ENCODE data around the gene VPS26B.
"Not testable (repeated sequence)": the region's sequence is repeated elsewhere in the genome, so short reads cannot be mapped to it uniquely, and the experiment has no call there.

Gene VPS26B

DNA sequence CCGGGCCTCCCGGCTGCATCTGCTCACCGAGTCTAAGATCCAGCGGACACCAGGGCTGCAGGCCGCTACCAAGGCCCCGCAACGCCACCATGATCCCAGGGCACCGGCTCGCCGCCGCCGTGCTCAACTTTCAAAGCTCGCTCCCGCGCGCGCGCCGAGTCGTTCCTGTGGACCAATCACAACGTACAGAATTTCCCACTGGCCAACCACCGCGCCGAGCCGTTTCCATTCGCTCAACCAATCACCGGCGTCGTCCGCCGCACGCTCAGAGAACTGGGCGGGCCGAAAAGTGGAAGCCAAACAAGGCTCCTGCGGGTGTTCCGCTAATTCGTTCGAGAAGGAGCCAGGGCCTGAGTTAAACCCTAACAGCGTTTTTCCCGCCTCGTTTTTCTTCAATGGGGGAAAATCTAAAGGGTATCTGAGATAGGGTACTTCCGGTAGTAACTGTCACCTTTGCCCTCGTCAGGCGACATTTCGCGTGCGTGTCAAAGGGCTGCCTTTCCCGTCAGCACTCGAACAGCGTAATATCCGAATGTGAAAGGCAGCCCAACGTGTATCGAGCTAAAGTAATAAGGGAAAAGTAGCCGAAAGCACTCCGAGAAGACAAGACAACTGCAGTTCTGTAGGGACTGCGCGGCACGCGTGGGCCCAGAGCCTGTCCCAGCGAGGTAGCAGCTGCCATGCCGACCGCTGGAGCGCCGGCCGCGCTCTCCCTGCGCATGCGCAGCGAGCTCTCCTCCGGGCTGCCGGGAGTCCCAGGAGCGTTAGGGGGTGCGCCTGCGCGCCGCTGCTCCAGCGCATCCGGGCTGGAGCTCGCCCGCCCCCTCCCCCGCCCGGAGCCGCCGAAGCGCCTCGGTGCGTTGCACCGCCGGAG, at the start of gene VPS26B, which contains the start of gene NCAPD3:
TSS of gene VPS26B (plus strand) at position 836 of the 874 bp plus-strand sequence. CDS start 452 bp downstream, outside the sequence.
TSS of gene NCAPD3 (minus strand) at position 132 of the 874 bp plus-strand sequence. CDS start at position 91, 41 bp downstream.
- DNase-seq, result peak; percentile 89

DNA sequence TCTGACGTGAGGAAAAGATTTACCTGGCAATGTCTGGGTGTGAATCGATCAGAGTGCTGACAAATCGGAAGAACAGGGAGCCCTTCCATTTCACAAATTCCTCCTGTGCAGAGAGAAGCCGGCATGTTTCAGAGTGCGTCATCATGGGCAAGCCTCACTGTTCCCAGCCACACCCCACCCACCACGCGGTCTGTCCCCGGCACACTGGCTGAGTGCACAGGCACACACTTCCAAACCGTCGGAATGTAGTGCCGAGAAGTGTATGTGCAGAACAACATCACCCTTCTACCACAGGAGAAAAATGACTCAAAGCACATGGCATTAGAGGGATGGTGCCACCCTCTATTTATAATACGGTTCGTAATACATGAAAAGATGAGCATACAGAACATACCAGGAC, 48.2 kb upstream of the VPS26B start:
- DNase-seq, result no peak

DNA sequence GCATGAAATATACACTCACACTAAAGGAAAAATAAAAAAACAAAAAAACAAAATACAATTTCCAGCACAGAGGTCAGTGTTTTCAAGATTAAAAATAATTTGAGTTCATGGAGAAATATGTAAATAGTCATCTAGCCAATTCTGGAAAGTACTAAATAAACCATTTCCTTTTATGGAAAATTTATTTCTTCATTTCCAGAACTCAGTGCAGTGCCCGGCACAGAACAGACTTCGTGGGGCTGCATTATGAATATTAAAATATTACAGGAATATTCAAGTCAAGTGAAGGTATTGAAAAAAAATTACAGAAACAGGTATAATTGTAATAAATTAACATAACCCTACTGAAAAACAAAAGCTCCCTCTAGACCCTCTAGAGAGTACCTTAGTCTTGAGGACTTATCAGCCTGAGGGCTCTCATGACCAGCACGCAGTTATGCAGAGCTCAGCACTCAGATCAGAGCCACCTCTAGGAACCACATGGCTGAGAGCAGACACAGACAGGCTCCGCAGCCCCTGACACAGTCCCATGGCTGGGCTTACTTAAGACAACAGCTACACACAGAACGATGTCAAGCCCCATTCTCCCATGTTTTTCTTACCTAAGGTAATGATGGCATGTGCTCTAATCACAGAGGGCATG, 46.3 kb upstream of the VPS26B start:
- no peak for DNase-seq

DNA sequence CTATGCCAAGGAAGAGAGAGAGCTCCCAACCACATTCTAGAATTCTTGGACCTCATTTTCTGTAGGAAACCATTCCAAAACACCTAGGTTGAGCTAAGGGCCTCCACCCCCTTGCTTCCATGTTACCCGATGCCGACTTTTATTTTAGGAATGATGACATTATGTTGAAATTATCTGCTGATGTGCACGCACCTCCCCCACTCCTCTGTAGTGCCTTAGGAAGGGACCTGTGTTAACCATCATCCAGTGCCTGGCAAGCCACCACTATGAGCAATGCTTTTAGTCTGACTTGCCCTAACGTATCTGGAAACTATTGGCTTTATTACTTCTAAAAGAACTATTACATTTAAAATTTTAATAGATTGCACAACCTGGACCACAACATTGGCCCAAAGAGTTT, 42.8 kb upstream of the VPS26B start:
- no peak for DNase-seq

DNA sequence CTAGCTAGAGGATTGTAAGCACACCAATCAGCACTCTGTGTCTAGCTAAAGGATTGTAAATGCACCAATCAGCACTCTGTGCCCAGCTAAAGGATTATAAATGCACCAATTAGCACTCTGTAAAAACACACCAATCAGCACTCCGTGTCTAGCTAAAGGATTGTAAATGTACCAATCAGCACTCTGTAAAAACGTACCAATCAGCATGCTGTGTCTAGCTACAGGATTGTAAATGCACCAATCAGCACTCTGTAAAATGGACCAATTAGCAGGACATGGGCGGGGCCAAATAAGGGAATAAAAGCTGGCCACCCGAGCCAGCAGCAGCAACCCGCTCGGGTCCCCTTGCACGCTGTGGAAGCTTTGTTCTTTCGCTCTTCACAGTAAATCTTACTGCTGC, 36.4 kb upstream of the VPS26B start:
- DNase-seq, result not testable (repeated sequence)

DNA sequence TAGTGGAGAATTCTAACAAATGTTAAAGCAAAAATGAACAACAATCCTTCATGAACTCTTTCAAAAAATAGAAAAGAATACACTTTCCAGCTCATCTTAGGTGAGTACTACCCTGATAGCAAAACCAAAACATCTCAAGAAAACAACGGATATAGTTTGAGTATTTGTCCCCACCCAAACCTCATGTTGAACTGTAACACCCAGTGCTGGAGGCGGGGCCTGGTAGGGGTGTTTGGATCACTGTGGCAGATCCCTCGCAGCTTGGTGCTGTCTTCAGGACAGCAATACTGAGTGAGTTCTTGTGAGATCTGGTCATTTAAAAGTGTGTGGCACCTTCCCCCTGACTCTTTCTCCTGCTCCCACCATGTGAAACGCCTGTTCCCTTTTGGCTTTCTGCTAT, 27.7 kb upstream of the VPS26B start:
- no peak for DNase-seq

DNA sequence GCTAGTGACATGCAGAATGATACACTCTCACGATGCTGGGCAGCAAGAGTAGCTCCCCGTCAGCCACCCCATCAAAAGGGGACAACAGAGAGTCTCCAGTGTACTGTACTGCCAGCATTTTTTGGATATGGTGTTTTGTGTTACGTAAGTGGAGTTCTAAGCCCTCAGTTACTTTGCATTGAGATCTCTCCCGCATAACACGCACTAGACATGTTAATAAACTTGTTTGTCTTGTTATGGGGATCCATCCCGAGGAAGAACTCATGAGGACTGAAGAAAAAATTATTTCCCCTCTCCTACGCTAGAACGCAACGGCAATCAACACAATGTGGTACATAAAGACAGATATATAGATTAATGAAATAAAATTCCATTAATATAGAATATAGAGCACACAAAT, 24.9 kb upstream of the VPS26B start:
- DNase-seq, result no peak

DNA sequence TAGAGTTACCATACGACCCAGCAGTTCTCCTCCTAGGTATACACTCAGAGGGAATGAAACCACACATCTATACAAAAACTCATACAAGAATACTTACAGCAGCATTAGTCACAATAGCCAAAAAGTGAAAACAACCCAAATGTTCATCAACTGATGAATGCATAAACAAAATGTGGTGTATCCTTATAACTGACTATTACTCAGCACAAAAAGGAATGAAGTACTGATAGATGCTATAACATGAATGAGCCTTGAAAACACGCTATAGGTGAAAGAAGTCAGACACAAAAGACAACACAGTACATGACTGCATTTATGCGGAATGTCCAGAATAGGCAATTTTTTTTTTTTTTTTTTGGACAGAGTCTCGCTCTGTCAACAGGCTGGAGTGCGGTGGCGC, 23.8 kb upstream of the VPS26B start:
- no peak for DNase-seq

DNA sequence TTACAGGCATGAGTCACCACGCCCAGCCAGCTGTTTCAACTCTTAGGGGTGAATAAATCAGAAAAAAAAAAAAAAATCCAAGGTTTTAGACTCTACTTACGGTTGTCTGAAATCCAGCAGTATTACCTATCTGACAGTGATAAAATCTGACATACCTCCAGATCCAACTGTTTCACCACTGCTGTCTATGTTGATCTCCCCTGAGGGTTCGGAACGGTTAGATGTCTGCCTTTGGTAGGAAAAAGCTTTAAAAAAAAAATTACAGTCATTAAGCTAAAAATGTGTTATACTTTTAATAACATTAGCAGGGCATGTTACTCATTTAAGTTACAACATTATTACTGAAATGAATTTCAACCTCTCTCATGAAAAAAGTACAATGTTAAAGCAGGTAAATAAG, 21.8 kb upstream of the VPS26B start:
- no peak for DNase-seq

DNA sequence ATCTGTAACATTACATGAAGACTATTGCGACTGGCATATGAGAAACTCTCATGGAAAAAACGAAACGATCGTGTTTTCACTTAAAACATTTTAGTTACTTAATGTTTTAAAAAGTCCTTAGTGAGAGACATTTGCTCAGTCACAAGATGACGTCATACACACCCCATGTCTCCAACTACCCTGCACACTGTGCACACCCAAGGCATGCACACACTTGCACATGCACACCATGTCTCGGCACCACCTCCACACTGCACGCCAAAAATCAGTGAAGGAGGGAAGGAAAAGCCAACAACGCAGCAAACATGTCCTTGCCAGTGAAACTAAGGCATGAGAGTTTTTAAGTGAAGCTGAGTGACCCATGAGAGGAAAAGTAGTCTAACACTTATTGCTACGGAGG, 18.7 kb upstream of the VPS26B start:
- no peak for DNase-seq

DNA sequence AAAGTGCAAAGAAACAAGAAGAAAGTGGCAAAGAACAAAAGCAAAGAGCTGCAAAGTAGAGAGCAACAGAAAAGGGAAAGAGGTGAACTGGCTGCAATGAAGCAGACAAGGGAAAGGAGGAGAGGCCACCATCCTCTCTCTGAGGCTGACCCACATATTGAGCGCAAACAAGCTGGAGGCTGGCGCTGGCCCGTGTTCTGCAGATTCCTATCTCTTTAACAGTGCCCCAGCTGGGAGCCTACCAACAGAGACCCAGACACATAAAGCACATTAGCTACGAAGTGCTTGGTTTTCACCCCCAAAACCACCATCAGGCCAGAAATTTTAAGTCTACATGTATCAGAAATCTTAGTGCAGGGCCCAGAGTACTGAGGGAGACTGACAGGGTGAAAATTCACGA, 18.3 kb upstream of the VPS26B start:
- no peak for DNase-seq

DNA sequence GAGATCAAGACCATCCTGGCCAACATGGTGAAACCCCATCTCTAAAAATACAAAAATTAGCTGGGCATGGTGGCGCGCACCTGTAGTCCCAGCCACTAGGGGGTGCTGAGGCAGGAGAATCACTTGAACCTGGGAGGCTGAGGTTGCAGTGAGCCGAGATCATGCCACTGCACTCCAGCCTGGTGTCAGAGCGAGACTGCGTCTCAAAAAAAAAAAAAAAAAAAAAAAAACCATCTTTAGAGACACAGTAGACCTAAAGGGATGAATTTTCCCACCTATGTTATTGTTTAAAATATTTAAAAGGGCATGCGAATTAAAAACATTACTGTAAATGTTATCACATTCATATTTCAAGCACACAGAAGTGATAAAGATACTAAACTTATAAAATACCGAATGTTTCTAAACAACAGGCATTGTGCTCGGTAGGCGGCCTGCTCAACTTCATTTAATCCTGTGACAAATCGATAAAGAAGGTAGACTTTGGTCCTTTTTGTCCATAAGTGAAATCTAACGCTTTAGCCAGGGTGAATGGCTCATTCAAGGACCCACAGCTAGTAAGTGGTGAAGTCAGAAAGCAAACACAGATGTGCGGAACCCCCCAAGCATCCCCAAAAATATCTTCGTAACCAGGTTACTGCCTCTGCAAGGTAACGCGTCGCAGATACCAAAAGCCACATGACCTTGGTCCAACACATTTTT, 16.8 kb upstream of the VPS26B start:
- DNase-seq, result no peak

DNA sequence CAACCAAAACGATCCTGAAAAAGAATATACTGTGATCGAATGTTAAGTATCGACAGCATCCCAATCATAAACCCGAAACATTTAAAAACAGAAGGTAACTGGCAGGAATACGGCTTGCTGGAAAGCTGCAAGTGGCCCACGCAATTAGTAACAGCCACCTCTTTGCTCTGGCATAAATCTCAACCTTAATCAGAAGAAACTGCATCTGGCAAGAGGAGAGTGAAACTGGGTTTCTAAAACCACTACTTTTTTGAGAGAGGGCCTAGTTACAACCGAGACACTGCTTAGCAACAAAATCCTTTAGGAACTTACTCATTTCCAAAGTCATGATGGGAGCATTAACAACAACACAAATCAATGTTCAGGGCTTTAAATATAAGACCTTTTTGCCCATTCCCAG, 8.6 kb upstream of the VPS26B start:
- no peak for DNase-seq

DNA sequence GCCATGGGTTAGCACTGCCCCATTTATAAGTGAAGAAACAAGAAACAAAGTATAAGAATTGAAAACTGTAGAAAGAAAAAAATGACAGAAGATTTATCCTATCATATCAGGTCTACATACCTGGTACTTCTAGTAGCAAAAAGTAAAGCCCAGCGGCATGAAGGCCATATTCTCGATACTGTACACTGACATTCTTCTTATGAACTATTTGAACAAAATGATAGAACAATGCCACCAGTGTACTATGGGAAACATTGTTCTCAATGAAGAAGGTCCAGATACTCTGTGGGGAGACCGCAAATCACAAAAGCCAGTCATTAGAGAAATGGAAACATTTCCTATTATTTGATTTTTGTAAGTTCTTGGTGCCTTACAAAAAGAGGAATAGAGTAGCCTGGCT, 7.7 kb upstream of the VPS26B start:
- no peak for DNase-seq

DNA sequence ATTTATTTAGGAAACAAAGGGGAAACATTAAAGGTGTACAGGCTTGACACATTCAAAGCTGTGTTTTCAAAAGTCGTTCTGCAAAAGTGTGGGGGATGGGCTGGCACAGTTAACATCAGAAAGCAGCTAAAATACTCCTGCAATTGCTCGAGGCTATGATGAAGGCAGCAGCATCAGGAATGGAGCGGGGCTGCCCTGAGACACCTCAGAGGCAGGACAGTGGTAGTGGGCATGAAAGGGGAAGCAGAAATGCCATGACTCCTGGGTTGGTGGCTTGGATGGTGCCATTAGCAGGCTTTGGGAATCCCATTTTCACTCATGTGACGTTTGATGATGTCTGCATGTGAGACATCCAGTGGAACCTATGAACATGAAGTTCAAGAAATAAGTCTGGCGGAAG, 1.4 kb upstream of the VPS26B start:
- no peak for DNase-seq

DNA sequence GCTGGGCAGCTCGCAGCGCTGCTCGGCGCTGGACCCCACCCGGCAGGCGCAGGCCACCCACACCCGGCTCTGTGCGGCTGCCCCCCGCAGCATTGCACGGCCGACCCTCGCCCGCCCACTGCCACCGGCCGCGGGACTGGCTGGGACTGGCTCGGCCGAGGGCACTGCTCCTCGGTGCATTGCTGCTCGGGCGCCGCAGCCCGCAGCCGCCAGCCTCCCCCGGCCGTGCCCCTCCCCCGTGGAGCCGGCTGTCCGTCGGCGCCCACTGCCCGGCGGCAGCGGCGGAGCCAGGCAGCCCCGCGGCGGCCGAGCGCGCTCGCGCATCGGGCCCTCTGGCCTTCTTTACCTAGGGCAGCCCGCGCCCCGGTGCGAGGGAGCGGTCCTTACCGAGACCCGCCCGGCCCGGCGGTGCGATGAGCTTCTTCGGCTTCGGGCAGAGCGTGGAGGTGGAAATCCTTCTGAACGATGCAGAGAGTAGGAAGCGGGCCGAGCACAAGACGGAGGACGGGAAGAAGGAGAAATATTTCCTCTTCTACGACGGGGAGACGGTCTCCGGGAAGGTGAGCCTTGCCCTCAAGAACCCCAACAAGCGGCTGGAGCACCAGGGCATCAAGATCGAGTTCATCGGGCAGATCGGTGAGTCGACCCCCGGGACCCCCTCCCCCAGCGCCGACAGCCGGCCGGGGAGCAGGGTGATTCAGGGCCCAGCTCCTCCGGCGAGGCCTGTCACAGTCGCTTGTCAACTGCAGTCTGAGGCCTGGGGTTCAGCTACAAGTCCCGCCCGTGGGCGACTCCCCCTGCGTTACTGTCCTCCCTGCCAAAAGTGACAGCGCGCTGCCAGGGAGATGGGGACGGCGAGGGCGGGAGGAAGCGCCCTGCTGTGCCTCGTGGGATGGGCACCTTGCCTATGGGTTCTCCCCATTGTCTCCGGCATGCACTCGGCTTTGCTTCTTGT, 516 bp downstream of the VPS26B start:
- peak; percentile 19 for DNase-seq

DNA sequence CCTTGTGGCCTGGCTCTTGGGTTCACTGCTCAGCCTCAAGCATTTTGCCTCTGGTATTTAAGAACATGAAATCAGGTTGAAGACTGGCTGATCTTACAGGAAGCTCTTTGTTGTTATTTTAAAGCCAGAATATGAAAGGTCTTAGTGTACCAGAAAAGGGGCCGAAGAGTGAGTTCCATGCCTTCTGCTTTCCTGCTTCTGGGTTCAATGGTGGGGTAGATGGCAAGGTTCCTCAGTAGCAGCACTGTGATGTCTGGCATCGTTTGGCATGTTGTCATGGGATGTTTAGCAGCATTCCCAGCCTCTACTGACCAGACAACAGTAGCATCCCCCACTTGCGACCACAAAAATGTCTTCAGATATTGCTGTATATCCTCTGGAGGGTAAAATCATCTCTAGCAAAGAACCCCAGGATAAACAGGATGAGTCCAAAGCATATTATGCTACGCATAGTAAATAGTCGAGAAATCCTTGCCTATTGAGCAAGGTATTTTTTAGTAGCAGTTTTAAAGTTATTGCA, 2.4 kb downstream of the VPS26B start:
- DNase-seq, result no peak

DNA sequence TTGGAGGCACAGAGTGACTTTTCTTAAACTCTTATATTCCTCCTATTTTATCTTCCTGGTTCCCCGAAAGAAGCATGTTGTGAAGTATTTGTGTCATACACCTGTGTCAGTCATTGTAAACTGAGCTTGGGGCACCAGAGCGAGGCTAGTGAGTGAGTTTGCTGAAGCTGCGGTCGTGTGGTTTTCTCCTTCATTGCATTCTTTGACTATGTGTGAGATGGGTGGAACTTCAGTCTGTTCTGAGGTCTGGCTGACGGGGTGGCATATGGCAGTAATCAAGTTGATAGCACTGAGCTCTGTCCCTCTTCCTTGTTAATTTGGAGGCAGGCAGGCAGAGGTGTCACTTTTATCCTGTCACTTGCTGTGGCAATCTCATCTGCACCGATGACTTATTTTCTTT, 4.2 kb downstream of the VPS26B start:
- DNase-seq, result peak; percentile 34

DNA sequence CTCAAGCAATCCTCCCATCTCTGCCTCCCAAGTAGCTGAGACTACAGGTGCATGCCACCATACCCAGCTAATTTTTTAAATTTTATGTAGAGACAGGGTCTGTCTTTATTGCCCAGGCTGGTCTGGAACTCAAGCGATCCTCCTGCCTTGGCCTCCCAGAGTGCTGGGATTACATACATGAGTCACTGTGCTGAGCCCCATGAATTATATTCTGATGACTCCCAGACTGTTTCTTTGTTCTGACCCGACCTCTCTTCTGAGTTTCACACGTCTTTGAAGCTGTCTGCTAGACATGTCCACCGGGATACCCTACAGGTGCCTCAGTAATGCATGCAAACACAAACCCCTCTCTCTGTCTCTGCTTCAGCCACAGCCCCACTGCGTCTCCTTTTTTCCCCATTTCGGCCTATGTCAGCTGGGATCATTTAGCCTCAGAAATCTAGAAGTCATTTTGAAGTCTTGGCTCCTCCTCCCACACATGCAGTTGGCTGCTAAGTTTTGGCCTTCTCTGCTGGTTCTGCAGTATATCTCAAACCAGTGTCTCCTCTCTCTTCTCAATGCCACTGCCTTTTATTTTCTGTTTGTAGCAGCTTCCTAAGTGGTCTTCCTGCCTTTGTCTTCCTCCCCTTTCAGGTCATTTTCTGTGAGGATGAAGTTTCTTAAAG, 4.8 kb downstream of the VPS26B start:
- no peak for DNase-seq

DNA sequence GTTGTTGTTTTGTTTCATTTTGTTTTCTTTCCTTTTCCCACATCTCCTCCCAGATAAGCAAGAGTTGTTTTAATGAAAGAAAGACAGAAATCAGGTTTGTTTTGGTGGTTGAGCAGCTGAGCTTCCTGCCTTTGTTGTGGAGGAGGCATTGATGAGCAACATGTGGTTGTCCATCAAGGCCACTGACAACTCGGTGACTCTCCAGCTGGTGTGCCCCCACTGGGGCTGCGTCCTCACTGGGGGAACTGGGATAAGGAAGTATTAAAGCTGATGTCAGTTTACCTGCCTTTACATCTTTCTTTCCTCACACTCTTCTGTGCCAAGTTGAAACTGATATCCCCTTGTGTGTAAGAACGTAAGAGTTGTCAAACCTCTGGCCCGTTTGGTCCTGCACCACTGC, 5.9 kb downstream of the VPS26B start:
- DNase-seq, result no peak

DNA sequence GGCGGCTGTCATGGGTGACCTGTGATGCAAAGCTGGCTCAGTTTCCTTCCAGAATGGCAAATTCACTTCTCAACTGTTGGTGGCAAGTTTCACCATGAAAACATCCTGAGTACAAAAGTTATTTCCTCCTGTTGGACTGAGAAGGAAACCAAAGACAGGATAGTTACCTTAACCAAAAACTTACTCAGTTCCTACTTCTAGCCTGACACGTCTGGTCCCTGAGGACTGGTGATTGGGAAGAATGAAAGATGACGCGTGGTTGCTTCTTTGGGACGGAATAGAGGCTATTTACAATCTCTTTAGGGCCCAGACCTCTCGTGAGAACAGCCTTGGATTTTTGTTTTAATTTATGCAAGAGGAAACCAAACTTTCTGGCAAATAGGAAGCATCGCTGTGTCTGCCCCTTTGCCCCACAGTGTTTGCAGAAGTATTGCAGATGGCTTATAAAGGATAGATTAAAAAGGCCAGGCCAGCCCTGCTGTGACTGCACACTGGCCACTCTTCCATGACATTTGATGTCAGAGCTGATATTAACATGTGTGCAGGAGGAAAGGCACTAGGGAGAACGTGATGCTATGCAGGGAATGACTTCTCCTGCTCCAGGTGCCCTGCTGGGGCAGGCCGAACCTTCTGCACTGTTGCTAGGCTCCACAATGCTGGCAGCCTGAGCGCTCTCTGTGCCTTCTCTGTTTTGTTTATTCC, 7.6 kb downstream of the VPS26B start:
- no peak for DNase-seq

Measured in NCI-H2171 (cell line).